DMS79 (cell line): ENCODE measurements around the gene GPR171.
A peak's percentile ranks its signal among the peaks of the same experiment; 100 is the strongest.
"Not testable (repeated sequence)": the region's sequence is repeated elsewhere in the genome, so short reads cannot be mapped to it uniquely, and the experiment has no call there.

Experiments used
- DNase-seq: peaks from one replicate; lab custom pipeline; 2025; lab: John Stamatoyannopoulos, UW

Gene GPR171, protein sequence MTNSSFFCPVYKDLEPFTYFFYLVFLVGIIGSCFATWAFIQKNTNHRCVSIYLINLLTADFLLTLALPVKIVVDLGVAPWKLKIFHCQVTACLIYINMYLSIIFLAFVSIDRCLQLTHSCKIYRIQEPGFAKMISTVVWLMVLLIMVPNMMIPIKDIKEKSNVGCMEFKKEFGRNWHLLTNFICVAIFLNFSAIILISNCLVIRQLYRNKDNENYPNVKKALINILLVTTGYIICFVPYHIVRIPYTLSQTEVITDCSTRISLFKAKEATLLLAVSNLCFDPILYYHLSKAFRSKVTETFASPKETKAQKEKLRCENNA

DNA sequence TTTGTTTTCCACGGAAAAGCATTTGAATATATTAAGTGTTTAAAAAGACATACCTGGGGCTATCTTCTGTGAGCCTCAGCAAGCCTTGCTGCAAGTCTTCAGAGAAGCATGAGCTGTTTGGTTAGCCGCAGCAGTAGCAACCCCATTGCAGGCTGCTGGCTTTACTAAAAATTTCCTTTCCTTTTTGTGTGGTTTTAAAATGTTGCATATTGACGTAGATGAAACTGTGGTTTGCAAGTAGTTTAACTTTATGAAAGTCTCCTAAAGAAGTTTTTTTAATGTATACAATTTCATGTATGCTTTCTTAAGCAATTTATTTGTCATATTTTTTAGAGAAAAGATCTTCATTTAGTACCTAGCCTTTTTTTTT lies at the start of gene GPR171:
Gene GPR171, minus strand, starts transcription at position 166 of the 370 bp plus-strand sequence. CDS start 3,830 bp downstream, outside the sequence.
- DNase-seq, result no peak

DNA sequence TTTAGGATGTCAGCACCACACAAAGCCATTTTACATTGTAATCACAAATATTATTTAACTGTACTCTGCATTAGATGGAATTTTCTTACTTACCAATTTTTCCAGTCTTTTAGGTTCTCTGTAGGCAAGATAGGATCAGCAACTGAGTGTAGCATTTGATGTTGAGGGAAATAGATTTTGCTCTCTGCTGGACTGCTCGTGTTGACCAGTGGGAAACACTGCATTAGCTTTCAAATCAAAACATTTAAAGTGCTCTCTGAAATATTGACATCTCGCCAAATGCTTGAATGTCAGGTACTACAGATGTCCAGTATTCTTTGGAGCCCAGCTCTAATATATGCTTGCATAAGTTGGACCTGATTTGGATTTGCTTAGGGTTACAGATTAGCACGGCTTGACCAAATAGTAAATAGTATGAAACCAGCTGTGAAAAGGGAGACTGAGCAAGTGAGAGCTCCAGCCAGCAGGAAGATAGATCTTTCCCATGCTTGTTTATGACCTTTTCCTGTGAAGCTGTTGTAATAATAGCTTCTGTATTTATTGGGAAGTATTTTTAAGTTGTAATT lies 45.8 kb upstream of the GPR171 start:
- DNase-seq, result no peak

DNA sequence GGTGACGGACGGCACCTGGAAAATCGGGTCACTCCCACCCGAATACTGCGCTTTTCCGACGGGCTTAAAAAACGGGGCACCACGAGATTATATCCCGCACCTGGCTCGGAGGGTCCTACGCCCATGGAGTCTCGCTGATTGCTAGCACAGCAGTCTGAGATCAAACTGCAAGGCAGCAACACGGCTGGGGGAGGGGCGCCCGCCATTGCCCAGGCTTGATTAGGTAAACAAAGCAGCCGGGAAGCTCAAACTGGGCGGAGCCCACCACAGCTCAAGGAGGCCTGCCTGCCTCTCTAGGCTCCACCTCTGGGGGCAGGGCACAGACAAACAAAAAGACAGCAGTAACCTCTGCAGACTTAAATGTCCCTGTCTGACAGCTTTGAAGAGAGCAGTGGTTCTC lies 39.0 kb upstream of the GPR171 start:
- DNase-seq, result not testable (repeated sequence)

DNA sequence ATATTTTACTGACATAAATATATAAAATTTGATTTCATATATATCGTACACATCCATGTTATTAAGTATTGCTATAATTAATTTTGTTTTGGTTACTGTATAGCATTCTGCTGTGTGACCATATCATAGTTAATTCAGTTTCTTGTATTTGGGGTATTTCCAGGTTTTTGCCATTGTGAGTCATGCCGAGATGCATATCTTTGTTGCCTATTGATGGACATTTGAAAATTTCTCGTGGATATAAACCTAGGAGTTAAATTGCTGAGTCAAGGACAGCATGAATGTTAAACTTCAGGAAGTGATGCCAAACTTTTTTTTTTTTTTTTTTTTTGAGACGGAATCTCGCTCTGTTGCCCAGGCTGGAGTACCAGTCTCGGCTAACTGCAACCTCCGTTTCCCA lies 33.7 kb upstream of the GPR171 start:
- no peak for DNase-seq

DNA sequence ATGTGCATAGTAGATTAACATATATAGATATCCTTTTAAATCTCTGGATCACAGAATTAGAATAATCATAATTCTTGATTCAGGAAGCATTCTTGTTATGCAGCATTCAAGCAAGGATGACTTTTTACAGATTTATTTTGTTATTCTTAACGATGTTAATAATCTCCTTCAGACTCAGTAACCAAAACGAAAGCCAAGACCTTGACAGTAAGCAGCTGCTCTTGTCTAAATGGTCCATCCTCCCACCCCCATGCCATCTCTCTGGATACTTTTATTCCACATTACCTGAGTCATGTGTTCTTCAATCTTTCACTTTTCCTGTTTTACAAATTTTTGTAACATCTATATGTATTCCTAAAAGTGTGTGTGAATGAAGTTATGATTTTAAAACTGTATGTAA lies 33.3 kb upstream of the GPR171 start:
- DNase-seq, result no peak

DNA sequence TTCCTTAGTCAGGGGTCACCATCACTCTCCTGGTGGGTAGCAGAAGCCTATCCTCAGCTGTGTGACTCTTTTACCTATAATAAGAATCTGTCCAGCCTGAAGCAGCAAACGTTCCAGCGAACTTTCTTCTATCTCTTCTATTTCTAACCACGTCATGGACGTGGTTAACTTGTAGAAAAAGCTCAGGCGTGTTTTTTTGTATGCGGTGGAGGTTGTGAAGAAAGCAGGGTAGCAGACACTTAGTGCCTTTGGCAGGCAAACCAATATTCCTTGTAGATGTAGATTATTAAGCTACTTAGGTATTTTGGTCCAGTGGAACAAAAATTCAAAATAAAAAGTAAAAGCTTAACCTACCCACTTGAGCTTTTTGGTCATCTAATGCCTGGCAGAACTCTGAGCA lies 31.8 kb upstream of the GPR171 start:
- no peak for DNase-seq

DNA sequence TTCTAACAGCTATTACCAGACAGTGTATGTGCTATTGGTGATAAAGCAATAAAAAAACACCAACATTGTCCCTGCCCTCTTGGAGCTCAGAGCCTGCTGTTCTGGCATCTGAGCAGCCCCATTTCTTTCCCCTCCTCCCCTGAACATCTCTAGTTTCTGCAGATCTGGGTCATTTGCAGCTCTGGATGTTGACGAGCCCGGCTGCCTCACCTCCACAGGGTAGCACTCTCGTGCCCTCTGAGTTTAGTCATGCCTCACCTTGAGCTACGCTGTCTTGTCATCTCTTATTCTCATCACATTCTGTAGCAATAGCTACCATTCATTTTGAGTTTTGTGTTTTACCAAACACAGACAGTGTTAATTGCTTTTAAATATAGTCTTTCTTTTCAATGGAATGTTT lies 30.0 kb upstream of the GPR171 start:
- no peak for DNase-seq

DNA sequence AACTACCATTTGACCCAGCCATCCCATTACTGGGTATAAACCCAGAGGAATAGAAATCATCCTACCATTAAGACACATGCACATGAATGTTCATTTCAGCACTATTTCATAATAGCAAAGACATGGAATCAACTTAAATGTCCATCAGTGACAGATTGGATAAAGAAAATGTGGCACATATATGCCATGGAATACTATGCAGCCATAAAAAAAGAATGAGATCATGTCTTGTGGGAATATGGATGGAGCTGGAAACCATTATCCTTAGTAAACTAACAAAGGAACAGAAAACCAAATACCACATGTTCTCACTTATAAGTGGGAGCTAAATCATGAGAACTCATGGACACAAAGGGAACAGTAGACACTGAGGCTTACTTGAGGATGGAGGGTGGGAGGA lies 29.4 kb upstream of the GPR171 start:
- not testable (repeated sequence) for DNase-seq

DNA sequence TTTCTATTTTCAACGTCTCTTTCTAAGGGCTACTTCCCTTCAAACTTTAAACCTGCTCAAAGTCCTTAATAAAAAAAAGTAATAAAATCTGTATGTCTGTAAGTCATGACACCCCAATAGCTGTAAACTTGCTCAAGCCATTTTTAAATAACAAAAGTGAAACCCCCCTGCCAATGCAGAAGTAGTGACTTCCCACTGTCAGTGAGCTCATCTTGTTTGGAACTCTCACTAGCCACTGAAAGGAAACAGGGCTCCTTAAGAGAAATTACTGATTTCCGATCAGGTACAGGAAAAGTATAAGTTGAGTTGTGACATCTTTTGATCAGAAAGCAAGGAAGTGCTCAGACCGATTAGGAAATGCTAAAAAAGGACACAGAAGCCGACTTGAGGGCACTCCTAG lies 27.6 kb upstream of the GPR171 start:
- no peak for DNase-seq

DNA sequence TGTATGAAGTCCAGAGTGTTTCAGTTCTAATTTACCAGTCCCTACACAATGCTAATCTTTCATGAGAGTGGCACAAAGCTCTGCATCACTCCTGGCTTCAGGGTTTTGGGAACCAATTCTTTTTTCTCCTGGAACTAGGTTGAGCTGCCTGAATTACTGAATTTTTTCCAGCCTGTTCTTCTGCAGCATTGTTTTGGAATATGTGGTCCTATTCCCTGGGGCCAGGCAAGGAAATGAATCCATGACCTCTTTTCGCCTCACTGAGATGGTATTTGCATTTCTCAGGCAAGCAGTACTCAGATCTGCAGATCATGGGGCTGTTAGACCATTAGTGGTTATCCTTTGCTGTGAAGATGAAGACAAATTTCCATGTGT lies 25.6 kb upstream of the GPR171 start:
- no peak for DNase-seq

DNA sequence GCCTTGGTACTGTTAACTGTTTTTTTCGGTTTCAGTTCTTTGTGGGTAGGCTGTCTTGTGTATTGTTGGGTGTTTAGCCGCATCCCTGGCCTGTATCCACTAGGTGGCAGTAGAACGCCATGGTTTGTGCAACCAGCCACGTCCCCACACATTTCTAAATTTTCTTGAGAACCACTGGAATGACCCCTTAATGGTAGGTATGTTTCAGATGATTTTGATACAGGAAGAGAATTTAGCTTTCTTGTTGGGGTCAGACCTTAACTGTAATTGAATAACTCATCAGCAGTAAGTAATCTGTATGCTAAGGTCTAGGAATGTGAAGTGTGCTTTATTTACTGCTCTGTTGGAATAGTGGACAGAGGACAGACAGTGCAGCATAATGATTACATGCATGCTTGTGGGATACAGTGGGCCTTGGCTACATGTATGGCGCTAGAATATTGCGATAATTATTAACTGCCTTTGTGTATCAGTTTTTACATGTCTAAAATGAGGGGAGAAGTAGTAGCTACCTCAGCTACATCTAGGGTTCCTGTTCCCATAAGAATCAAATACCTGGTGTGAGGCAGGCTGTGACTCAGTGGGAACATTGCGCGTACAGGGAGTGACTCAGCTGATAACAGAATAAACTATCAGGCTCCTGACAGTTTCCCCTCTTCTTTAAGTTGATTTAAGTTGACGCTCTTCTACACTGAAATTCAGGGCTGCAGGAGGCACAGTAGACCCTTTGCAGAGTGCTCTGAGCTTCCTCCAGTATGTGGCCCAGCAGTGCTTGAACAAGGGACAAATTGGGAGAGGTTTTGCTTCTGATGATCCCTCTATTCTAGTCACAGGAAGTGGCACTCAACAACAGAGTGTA lies 25.0 kb upstream of the GPR171 start:
- DNase-seq, result peak; percentile 11

DNA sequence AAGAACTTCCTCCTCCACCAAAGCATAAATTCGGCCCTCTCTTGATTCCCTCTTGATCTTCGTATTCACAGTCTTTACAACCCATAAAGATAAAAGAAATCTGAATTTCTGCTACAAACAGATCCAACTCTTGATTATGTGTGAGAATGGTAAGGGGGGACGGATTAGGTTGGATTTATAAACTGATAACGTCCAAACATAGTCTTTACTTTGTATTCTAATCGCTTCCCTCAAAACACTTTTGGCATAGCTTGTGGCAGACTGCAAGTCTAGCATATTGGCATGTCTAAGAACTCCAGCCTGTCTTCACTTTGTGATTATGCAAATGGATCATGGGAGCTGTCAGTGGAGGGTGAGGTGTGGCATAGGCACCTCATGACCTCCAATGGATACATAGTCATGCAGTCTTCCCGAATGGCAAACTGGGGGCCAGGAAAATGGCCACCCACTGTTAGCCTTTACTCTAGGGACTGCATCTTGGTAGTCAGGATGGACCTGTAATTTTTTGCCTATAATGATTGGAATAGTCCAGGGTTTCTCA lies 24.3 kb upstream of the GPR171 start:
- DNase-seq, result no peak

DNA sequence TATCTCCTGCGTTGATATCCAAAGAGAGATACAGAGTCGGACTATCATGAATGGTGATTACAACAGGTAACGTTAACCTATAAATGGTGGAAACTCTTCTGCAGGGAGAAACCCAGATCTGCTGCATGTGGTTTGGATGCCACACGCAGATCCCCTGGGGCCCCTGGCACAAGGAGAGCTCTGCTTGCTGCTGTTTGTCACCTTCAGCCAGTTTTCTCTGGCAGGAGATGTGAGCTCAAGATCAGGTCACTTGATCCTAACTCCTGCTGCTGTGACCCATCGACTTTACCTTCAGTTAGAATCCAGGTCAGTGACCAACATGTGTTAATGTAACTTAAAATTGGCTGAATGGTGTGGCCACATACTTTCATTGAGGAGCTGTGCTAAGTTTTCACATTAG lies 23.8 kb upstream of the GPR171 start:
- DNase-seq, result no peak

DNA sequence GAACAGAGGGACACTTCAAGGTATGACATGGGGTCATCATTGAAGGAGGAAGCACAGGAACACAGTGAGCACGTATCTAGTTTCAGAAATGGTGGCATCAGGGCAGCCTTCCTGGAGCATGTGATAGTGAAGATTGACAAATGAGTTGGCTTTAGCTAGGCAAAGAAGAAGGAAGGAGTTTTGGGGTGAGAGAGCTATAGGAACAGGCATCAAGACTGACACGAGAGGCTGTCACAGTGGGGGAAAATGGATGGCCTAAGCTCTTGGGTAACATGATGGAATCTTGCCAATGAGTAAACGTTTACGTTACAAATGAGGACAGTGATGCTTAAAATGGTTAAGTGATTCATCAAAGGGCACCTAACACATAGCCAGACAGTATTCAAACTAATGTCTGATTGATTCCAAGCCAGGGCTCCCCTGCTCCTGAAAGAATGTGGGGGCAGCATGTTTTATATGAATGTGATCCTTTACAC lies 23.1 kb upstream of the GPR171 start:
- no peak for DNase-seq

DNA sequence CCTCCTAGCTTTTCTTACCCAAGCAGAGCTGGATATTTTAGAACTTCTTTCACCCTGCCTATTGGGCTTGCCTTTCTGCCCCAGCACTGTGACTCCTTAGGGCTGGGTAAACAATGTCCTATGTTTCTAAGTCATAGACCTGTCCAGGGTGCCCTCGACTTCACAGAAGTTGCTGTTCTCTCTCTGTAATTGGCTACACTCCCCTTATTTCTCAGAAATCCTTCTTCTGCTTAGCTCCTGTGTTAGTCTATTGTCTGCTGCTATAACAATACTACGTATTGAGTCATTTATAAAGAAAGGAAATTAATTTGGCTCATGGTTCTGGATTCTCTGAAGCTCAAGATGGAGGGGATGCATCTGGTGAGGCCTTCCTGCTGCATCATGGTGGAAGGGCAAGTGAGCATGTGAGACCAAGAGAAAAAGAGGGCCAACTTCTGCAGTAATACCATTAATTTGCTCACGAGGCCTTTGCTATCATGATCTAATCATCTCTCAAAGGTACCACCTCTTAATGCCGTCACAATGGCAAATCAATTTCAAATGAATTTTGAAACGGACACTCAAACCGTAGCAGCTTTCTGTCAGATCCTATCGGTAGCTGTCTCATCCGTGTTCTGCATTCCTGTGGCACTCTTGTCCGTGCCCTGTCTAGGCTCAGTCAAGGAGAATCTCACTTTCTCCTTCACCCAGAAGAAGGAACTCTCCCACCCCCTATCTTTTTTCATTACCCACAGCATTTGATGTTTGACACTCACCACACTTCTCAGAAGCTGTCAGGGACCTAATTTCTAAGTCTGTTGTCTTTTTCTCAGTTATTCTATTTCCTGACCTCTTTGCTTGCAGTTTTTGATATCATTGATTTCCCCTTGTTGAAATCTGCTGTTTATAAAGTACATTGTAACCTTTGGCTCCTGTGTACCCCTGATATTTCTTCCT lies 22.3 kb upstream of the GPR171 start:
- DNase-seq, result no peak

DNA sequence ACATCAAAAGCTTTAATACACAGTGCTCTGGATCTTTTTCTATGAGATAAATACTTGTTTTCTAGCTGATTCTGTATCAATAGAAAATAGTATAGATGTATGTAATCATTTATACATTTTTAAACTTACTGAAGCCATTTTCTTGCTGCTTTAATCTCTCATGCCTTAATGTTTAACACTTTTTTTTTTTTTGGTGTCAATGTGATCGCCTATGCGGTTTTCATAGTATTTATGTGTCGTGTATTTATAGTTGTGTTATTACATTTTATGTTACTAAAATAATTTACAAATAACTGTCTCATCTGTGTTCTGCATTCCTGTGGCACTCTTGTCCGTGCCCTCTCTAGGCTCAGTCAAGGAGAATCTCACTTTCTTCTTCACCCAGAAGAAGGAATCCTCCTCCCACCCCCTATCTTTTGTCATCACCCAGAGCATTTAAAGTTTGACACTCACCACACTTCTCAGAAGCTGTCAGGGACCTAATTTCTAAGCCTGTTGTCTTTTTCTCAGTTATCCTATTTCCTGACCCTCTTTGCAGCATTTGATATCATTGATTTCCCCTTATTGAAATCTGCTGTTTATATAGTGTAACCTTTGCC lies 21.4 kb upstream of the GPR171 start:
- no peak for DNase-seq

DNA sequence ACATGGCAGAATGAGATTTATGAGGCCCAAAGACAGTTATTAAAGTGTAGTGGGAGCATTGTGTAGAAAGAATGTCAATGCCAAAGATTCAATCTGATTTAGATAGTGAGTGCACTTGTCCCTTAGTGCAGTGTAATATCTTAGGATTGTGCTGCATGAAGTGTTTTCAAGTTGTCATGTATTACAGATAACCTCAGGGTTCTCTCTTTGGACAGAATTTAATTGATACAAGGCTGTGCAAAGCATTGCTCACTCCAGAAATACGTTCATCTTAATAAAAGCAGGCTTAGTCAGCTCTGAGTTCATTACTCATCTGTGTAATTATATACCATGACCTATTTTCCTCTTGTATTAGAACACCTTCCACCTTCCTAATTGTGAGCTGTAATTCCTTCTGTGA lies 16.0 kb upstream of the GPR171 start:
- DNase-seq, result peak; percentile 41

DNA sequence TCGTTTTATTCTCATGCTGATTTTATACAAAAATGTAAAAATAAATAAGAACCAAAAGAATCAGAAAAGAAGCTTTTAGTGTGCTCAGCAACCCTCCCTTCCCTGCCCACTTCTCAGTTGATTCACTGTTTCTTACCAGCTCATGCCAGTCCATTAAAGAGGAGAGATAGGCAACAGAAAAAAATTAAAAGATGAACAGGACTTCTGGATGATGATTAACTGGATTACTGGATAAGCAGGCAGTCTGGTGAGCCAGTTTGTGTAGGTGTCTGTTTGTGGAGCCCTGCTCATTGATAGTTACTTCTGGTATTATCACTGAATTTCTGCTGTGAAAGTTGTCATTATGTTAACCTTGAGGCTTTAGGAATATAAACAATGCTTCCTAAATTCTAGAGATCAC lies 15.1 kb upstream of the GPR171 start:
- DNase-seq, result no peak

DNA sequence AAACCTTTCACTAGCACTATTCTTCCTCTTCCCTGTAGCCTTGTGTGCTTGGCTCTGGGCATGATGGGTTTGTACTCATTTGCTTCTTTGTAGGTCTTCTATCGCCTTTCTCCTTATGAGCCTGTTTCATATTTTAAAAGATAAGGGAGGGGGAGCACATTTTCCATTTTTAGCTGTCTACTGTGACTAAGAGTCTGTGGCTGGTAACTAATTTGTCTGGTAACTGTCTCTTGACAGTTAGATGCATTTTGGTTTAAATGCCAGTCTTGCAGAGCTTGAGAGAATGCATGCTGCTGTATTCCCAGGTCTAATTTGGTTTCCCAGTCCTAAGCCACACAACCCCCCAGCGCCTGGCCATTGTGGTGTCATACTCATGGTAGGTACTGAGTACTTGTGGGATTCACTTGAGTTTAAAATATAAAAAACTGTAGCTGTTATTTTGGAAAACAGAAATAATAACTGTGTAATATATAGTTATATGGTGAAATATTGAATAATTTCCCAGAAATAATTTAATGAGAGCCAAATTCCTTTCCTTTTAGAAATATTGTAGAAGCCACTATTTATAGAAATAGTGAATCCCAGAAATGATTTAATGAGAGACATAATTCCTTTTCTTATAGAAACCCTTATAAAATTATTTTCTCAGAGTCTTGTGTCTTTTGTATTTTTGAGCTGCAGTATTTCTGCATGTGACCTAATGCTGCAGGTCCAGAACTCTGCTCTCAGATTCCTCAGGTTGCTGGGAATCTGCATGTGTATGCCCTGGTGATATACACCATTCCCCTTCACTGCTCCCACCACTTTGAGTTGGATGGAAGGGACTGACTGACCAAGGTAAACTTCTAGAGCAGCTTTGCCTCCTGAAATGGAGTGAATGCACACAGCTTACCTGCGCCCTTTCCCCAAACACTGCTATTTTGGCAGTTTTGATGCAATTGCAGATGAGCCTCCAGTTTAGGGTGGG lies 13.9 kb upstream of the GPR171 start:
- DNase-seq, result no peak

DNA sequence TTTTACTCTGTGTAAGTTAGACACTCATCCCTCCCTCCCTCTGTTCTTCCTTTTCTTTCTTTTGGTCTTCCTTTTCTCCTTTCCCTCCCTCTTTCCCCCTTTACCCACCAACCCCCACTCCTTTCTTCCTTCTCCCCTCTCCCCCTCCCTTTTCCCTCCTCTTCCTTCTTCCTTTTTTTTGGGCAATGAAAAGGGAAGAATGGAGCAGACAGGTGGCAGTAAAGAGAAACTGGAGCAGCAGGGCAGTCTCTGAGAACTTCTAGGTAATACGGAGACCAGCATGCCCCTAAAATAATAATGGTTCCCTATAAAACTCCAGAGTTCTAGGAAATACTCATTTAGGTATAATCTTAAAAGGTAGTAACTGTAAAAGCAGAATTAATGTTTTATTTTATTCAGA lies 11.4 kb upstream of the GPR171 start:
- DNase-seq, result no peak
